HG03571 (cell line): ENCODE data around the gene MCM9.

ENCODE experiments used
- ATAC-seq: cut with Tn5 transposase; IDR thresholded peaks from one replicate; pipeline ENCODE4 v1.9.1; 2021; ENCODE audit not compliant: unreplicated experiment

MCM9 gene

GRCh38 chr6:118894425-118895260 lies 40.3 kb downstream of the MCM9 start:
- peak; percentile 41 for ATAC-seq

DNA sequence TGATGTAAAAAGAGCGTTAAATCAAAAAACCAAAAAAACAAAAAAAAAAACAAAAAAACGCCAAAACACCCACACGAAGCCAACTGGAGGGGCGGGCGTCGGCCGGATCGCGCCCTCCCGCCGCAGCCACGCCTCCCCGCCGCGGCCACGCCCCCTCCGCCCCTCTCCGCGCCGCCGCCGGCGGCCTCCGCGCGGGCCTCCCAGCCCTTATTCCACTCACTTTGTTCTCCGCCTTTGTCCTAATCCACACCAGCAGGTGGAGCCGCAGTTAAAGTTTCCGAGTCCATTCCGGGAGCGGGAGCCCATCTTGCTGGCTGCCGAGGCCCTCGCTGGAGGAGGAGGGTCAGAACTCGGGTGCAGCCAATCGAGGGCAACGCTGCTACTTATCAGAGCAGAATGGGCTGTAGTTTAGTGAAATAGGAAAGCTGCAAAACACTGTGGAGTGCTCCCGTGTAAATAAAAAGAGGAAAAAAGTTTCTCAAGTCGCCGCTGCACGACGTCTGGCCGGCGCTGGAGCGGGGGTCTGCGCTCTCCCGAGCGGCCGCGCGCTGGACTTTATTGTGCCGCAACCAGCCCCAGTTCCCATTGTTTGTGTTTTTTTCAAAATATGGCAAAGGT lies 41.0 kb downstream of the MCM9 start, which contains the start of gene ASF1A:
Gene ASF1A, plus strand, starts transcription at position 346 of the 618 bp plus-strand sequence. Its CDS starts 262 bp downstream, at position 608.
- peak; percentile 70 for ATAC-seq

- ATAC-seq = peak; percentile 0
Observed at GRCh38 chr6:118893064-118893806, 41.7 kb downstream of the MCM9 start.

- no peak for ATAC-seq
Observed at GRCh38 chr6:118892355-118892991, 42.5 kb downstream of the MCM9 start.

- no peak for ATAC-seq
Observed at GRCh38 chr6:118890997-118891790, 43.8 kb downstream of the MCM9 start.

DNA sequence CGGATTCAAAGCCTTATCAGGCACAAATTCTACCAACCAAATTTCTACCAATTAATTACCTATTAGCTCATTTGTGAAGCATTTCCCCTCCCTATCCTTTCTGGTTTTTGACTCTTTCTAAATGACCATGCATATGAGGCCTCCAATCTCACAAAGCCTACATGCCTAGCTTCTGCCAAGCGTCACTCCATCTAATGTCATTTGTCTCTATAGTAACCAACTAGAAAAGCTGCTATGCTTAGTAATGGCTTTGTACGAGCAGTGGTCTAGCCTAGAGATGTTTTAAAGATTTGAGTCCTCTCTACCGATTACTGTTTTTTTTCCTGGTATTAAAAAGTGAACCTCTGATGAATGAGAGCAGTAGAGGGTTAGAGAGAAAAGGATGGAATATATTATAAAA lies 45.8 kb downstream of the MCM9 start:
- no peak for ATAC-seq

- no peak for ATAC-seq
Observed at GRCh38 chr6:118886641-118887040, 48.3 kb downstream of the MCM9 start.

- no peak for ATAC-seq
Observed at GRCh38 chr6:118882314-118882905, 52.5 kb downstream of the MCM9 start.

DNA sequence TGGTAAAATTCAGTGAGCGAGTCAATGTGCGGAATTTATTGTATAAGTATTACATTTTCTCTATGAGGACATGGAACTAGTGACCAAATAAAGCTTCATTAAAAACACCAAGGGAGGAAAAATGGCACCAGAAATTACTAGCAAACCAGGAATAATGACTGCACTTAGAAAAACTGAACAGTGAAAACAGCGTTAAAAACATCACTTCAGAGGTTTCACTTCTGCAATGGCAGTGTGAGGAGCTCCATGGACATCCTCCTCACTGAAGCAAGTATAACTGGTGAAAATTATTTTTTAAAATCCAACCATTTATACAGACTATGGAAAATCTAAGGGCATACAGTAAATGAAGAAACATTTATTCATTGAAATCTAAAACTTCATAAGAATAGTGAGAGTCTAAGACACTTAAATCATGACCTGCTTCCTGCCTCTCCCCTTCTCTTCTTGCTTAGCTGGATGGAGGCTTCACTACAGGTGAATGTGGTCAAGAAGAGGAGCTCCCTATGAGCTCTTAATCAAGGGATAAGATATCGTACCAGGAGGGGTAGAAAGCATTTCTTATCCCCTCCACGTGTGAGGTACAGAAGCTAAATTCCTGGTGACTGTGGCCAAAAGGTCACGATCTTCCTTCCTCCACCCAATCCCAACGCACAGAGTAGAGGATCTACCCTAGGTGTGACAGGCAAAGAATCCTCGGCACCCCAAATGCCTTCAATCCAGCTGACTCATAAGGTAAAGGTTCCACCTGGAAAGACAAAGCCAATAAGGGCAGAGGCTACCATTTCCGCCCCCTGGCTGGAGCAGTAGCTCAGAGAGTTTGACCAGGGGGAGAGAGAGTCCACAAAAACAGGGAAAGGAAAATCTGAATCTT lies 53.3 kb downstream of the MCM9 start:
- ATAC-seq = peak; percentile 74

- no peak for ATAC-seq
Observed at GRCh38 chr6:118877806-118878205, 57.2 kb downstream of the MCM9 start.

DNA sequence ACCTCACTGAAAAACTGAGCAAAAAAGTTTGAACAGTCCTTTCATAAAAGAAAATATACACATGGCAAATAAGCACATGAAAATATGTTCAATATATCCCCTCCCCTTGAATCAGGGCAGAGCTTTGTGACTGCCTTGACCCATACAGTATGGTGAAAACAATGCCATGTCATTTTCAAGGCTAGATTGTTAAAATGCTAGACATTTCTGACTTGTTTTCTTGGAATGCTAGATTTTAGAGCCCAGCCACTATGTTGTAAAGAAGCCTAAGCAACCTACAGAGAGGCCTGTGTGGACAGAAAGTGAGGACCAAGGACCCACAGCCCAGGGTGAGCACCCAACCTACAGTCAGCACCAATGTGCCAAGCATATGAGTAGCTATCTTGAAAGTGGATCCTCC lies 58.1 kb downstream of the MCM9 start:
- no peak for ATAC-seq

- ATAC-seq = no peak
Observed at GRCh38 chr6:118876198-118876597, 58.8 kb downstream of the MCM9 start.

DNA sequence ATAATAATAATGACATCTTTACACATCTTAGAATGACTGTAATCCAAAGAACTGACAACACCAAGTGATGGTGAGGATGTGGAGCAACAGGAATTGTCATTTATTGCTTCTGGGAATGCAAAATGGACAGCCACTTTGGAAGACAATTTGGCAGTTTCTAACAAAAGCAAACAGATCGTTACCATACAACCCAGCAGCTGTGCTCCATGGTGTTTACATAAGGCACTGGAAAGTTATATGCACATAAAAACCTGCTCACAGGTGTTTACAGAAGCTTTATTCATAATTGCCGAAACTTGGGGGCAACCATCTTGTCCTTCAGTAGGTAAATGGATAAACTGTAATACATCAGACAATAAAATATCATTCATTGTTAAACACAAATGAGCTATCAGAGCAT lies 59.3 kb downstream of the MCM9 start:
- no peak for ATAC-seq

GRCh38 chr6:118873239-118873638 lies 61.7 kb downstream of the MCM9 start:
- ATAC-seq = no peak

DNA sequence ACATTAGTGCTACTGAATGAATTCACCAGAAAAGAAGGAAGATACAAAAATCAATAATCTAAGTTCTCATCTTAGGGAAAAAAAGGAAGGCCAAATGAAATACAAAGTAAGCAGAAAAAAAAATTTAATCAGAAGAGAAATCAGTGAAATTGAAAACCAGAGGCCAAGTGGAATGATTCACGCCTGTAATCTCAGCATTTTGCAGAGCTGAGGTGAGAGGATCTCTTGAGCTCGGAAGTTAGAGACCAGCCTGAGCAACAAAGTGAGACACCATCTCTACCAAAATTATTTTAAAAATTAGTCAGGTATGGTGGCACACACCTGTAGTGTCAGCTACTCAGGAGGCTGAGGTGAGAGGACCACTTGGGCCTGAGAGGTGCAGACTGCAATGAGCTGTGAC lies 62.2 kb downstream of the MCM9 start:
- ATAC-seq = no peak

DNA sequence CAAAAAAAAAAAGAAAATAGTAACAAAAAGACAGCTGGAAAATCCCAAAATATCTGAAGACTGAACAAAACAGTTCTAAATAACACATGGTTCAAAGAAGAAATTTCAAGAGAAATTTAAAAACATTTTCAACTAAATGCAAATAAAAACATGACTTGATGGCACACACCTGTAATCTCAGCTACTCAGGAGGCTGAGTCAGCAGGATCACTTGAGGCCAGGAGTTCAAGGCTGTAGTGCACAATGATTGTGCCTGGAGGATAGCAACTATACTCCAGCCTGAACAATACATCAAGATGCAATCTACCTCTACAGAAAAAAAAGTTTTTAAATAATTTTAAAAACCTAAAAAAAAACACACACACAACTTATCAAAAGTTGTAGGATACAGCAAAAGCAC lies 62.6 kb downstream of the MCM9 start:
- ATAC-seq = no peak

GRCh38 chr6:118871331-118871730 lies 63.6 kb downstream of the MCM9 start:
- ATAC-seq = no peak

- ATAC-seq = no peak
Observed at GRCh38 chr6:118869894-118870589, 64.9 kb downstream of the MCM9 start.

DNA sequence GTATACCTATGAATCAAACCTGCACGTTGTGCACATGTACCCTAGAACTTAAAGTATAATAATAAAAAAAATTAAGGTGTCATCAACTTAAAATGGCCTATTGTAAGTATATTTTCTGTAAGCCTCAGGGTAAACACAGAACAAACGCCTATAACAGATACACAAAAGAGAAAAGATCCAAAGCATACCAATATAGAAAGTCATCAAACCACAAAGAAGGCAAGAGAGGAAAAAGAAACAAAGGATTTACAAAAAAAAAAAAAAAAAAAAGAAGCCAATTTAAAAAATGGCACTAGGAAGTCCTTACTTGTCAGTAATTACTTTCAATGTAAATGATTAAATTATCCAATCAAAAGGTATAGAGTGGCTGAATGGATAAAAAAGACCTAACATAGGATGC lies 65.6 kb downstream of the MCM9 start:
- ATAC-seq = no peak
